GM19351 (cell line): ENCODE data around the gene GJA8.
"Not testable (repeated sequence)": the region's sequence is repeated elsewhere in the genome, so short reads cannot be mapped to it uniquely, and the experiment has no call there.

Experiments used
- ATAC-seq: cut with Tn5 transposase; IDR thresholded peaks from one replicate; pipeline ENCODE4 v1.9.1; 2021; ENCODE audit warnings: mild to moderate bottlenecking, moderate library complexity; ENCODE audit not compliant: unreplicated experiment

The GJA8 gene

GRCh38 chr1:147927215-147927614 lies 24.6 kb downstream of the GJA8 start:
- ATAC-seq = not testable (repeated sequence)

- not testable (repeated sequence) for ATAC-seq
These were observed 25.1 kb downstream of the GJA8 start for GRCh38 chr1:147927689-147928088.

- ATAC-seq = peak; percentile 96
These were observed 25.9 kb downstream of the GJA8 start, which contains the start of gene GPR89B for GRCh38 chr1:147928236-147929132. Gene GPR89B (plus strand): TSS chr1:147928420. CDS start chr1:147928537, 117 bp downstream.

- not testable (repeated sequence) for ATAC-seq
These were observed 28.5 kb downstream of the GJA8 start for GRCh38 chr1:147931137-147931536.

GRCh38 chr1:147935296-147935695 lies 32.7 kb downstream of the GJA8 start:
- not testable (repeated sequence) for ATAC-seq

- ATAC-seq = not testable (repeated sequence)
These were observed 37.9 kb downstream of the GJA8 start for GRCh38 chr1:147940456-147940855.

GRCh38 chr1:147942563-147942962 lies 40.0 kb downstream of the GJA8 start:
- not testable (repeated sequence) for ATAC-seq

GRCh38 chr1:147949517-147949916 lies 46.9 kb downstream of the GJA8 start:
- ATAC-seq = not testable (repeated sequence)
